Measurements from ENCODE around the gene SEMA6A. TPM values are rescaled to one million over a fixed set of nuclear protein-coding genes. Genes with fewer than 3 reads are reported as not detected.
A peak's percentile ranks its signal among the peaks of the same experiment; 100 is the strongest.

The SEMA6A gene
- total and polyA plus RNA-seq, 2 of the 13 experiments (the other 11 are each of a cell fraction or from before 2014, with no cell fraction given) = 5.1 to 6.5 TPM

GRCh38 chr5:116476897-116477537, 97.6 kb downstream of the SEMA6A start:
- DNase-seq (ENCODE audit: low spot score) (no peak), FAIRE-seq (no peak), ATAC-seq (no peak)
- Histone ChIP-seq H3K36me3 (replicated peaks in 1 of 2; ENCODE audit: control insufficient read depth in 1 of 2, insufficient read depth in 2 of 2, low read length in 2 of 2) (peaks cover 3 to 21% of the 10 kb centered on the region in 2 experiments), H2AFZ (ENCODE audit: low read length) (no peak overlapping the region), H3K9me3 (ENCODE audit: low read length) (peaks cover 16% of the 10 kb centered on the region), H3K79me2 (ENCODE audit: insufficient read depth, low read length) (no peaks in the 10 kb centered on the region), H4K20me1 (ENCODE audit: insufficient read depth, low read length) (no peaks in the 10 kb centered on the region), H3K27me3 (ENCODE audit: control insufficient read depth in 1 of 2, insufficient read depth in 2 of 2, low read length in 2 of 2) (no peaks in the 10 kb centered on the region), H3K4me3 (replicated peaks in 1 of 3; ENCODE audit: insufficient read depth in 1 of 3, low read depth in 2 of 3, low read length in 3 of 3) (no peak overlapping the region), H3K27ac (ENCODE audit: extremely low read length, insufficient read depth, low read length) (no peak overlapping the region), H3K4me1 (ENCODE audit: insufficient read depth, low read length) (no peaks in the 10 kb centered on the region; the same call in 1 of the 2 replicates), H3K4me2 (ENCODE audit: low read depth, low read length) (no peak overlapping the region), H3K9ac (ENCODE audit: insufficient read depth, low read depth, low read length) (no peak overlapping the region)
- intact Hi-C loops (cut with micrococcal nuclease; ENCODE audit: unreplicated experiment) (no loop called here), in situ Hi-C loops (cut with HindIII; ENCODE audit: extremely low pct_ligation_motif_present, low pct_unique_long_range_greater_than_20kb) (no loop called here)
- WGBS (ENCODE audit: low lambda C conversion rate) = 97% methylated on average over 4 of the region's 4 CpGs
- no TSS peak for BruUV-seq (replicated peaks)
- ChIA-PET CTCF (ENCODE audit: low intra/inter-chr PET ratio, low total read pairs) (no interaction called here), POLR2A (no interaction called here)
- TF ChIP-seq ZFP36 (IDR thresholded peaks at IDR 0.05; ENCODE audit: borderline replicate concordance, low read depth, low read length, partially characterized antibody) = peak; percentile 91
- TF ChIP-seq ZNF780A (CRISPR knock-in tag; IDR thresholded peaks at IDR 0.05) = peak; percentile 95
- no peak for TF ChIP-seq KLF16 (CRISPR knock-in tag; IDR thresholded peaks at IDR 0.05)

DNA sequence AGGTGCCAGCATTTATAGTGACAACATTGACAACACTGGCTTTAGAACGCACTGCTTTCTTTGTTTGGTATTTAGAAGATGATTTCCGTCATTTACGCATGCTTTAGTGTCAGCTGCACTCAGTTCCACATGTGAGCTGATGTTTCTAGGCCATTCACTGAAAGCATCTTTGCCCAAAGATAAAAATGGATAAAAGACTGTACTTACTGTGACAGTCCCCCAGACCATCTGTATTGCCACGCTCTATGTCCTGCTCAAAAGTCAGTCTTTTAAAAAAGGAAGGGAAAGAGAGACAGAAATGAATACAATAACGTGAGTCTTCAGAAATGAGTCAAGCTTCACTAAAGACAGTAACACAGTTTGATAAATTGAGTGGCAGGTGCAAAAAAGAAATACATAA, 99.3 kb downstream of the SEMA6A start:
- intact Hi-C loops (cut with micrococcal nuclease; ENCODE audit: unreplicated experiment) = no loop called here
- ChIA-PET POLR2A (no interaction called here), CTCF (ENCODE audit: low intra/inter-chr PET ratio, low total read pairs) (no interaction called here)
- Histone ChIP-seq H3K27ac (ENCODE audit: extremely low read length, insufficient read depth, low read length) (no peak overlapping the region), H3K79me2 (ENCODE audit: insufficient read depth, low read length) (no peaks in the 10 kb centered on the region), H3K36me3 (replicated peaks in 1 of 2; ENCODE audit: control insufficient read depth in 1 of 2, insufficient read depth in 2 of 2, low read length in 2 of 2) (peaks cover 3 to 21% of the 10 kb centered on the region in 2 experiments), H2AFZ (ENCODE audit: low read length) (no peak overlapping the region), H3K4me2 (ENCODE audit: low read depth, low read length) (no peak overlapping the region), H3K9ac (ENCODE audit: insufficient read depth, low read depth, low read length) (no peak overlapping the region), H4K20me1 (ENCODE audit: insufficient read depth, low read length) (no peaks in the 10 kb centered on the region), H3K4me1 (ENCODE audit: insufficient read depth, low read length) (no peaks in the 10 kb centered on the region; the same call in 1 of the 2 replicates), H3K4me3 (replicated peaks in 1 of 3; ENCODE audit: insufficient read depth in 1 of 3, low read depth in 2 of 3, low read length in 3 of 3) (no peak overlapping the region), H3K27me3 (ENCODE audit: control insufficient read depth in 1 of 2, insufficient read depth in 2 of 2, low read length in 2 of 2) (no peaks in the 10 kb centered on the region), H3K9me3 (ENCODE audit: low read length) (peaks cover 16% of the 10 kb centered on the region)
- in situ Hi-C loops (cut with HindIII; ENCODE audit: extremely low pct_ligation_motif_present, low pct_unique_long_range_greater_than_20kb) = no loop called here
- WGBS (ENCODE audit: low lambda C conversion rate) = 97% methylated on average over 5 of the region's 5 CpGs
- DNase-seq (ENCODE audit: low spot score) (no peak), FAIRE-seq (no peak), ATAC-seq (no peak)
- BruUV-seq (replicated peaks) = no TSS peak
- TF ChIP-seq ZNF616 (CRISPR knock-in tag; IDR thresholded peaks at IDR 0.05; ENCODE audit: low read depth) (no peak), THAP11 (CRISPR knock-in tag; IDR thresholded peaks at IDR 0.05) (no peak), ZNF614 (CRISPR knock-in tag; IDR thresholded peaks at IDR 0.05; ENCODE audit: borderline replicate concordance) (no peak), ZNF367 (CRISPR knock-in tag; IDR thresholded peaks at IDR 0.05; ENCODE audit: borderline replicate concordance) (no peak), ELF3 (CRISPR knock-in tag; IDR thresholded peaks at IDR 0.05) (no peak), MAFF (IDR thresholded peaks at IDR 0.05; ENCODE audit: low read depth, low read length) (no peak), CBFB (CRISPR knock-in tag; IDR thresholded peaks at IDR 0.05) (no peak), ZNF264 (CRISPR knock-in tag; IDR thresholded peaks at IDR 0.05) (no peak), HNRNPK (IDR thresholded peaks at IDR 0.05; ENCODE audit: low read depth, low read length, poor library complexity, severe bottlenecking) (no peak), ZBTB3 (CRISPR knock-in tag; IDR thresholded peaks at IDR 0.05; ENCODE audit: borderline replicate concordance, low read depth) (no peak), ZNF724P (CRISPR knock-in tag; IDR thresholded peaks at IDR 0.05; ENCODE audit: borderline replicate concordance) (no peak), HOXD1 (CRISPR knock-in tag; IDR thresholded peaks at IDR 0.05) (no peak), NFRKB (IDR thresholded peaks at IDR 0.05) (no peak), TCF12 (IDR thresholded peaks at IDR 0.05) (no peak), TCF12 (CRISPR knock-in tag; IDR thresholded peaks at IDR 0.05) (no peak), ADNP (CRISPR knock-in tag; IDR thresholded peaks at IDR 0.05) (no peak)
- TF ChIP-seq, protein P1, sequence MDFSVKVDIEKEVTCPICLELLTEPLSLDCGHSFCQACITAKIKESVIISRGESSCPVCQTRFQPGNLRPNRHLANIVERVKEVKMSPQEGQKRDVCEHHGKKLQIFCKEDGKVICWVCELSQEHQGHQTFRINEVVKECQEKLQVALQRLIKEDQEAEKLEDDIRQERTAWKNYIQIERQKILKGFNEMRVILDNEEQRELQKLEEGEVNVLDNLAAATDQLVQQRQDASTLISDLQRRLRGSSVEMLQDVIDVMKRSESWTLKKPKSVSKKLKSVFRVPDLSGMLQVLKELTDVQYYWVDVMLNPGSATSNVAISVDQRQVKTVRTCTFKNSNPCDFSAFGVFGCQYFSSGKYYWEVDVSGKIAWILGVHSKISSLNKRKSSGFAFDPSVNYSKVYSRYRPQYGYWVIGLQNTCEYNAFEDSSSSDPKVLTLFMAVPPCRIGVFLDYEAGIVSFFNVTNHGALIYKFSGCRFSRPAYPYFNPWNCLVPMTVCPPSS (IDR thresholded peaks at IDR 0.05) = no peak

All from HepG2 (cell line).